Epithelial cell of esophagus (primary cell): ENCODE results near the gene RAB25.
"Not testable (repeated sequence)": the region's sequence is repeated elsewhere in the genome, so short reads cannot be mapped to it uniquely, and the experiment has no call there.

Source experiments
- DNase-seq: peaks from one replicate; pipeline ENCODE4 v3.0.0; 2010; ENCODE audit warnings: low read depth
- H3K4me3 ChIP-seq: 2 replicates; pipeline ENCODE4 v1.5.1; 2011; ENCODE audit warnings: mild to moderate bottlenecking, low read length, control low read depth
- CTCF ChIP-seq: IDR thresholded peaks from 2 replicates; pipeline ENCODE4 v1.5.1; 2011; ENCODE audit warnings: low read depth, mild to moderate bottlenecking, low read length, control low read depth, inconsistent platforms; ENCODE audit not compliant: insufficient read depth; ENCODE audit errors: missing control alignments

Gene RAB25

GRCh38 chr1:156115514-156116374, 54.8 kb downstream of the RAB25 start:
- peak overlapping the region; percentile 99 for H3K4me3 ChIP-seq
- no peak for TF ChIP-seq CTCF
- peak; percentile 53 for DNase-seq

GRCh38 chr1:156116731-156117130, 55.8 kb downstream of the RAB25 start:
- H3K4me3 ChIP-seq: peak overlapping the region; percentile 99
- not testable (repeated sequence) for DNase-seq

- peak; percentile 50 for DNase-seq
- peak overlapping the region; percentile 99 for H3K4me3 ChIP-seq
- TF ChIP-seq CTCF: no peak
Measured at GRCh38 chr1:156117414-156118176, 56.6 kb downstream of the RAB25 start.

- DNase-seq: peak; percentile 58
- TF ChIP-seq CTCF: no peak
- peak overlapping the region; percentile 99 for H3K4me3 ChIP-seq
Measured at GRCh38 chr1:156118177-156118868, 57.4 kb downstream of the RAB25 start.

- DNase-seq: peak; percentile 77
- H3K4me3 ChIP-seq: peak overlapping the region; percentile 99
- TF ChIP-seq CTCF: peak; percentile 16
Measured at GRCh38 chr1:156119503-156120209, 58.7 kb downstream of the RAB25 start.
